AG10803 (cell line): Measurements from ENCODE around the gene FGF22.

ENCODE experiments used
- DNase-seq: peaks from one replicate; pipeline ENCODE4 v3.0.0; 2010; ENCODE audit warnings: low read depth
- H3K4me3 ChIP-seq: 2 replicates; pipeline ENCODE4 v1.5.1; 2011; ENCODE audit warnings: mild to moderate bottlenecking, low read length, control low read depth
- CTCF ChIP-seq: conservative IDR thresholded peaks from 2 replicates; pipeline ENCODE4 v1.5.1; 2011; ENCODE audit warnings: mild to moderate bottlenecking, low read length, control low read depth, inconsistent platforms

The FGF22 gene

GRCh38 chr19:687569-688166, 48.0 kb downstream of the FGF22 start:
- no peak for DNase-seq
- no peak for TF ChIP-seq CTCF
- H3K4me3 ChIP-seq, result no peak overlapping the region

- H3K4me3 ChIP-seq, result no peak overlapping the region
- peak; percentile 55 for DNase-seq
- no peak for TF ChIP-seq CTCF
Observed at GRCh38 chr19:688214-688613, 48.5 kb downstream of the FGF22 start.

GRCh38 chr19:688992-689391, 49.3 kb downstream of the FGF22 start:
- no peak for TF ChIP-seq CTCF
- DNase-seq, result no peak
- no peak overlapping the region for H3K4me3 ChIP-seq

- H3K4me3 ChIP-seq, result no peak overlapping the region
- DNase-seq, result no peak
- TF ChIP-seq CTCF, result no peak
Observed at GRCh38 chr19:690203-690602, 50.5 kb downstream of the FGF22 start.
